ENCODE results near the gene CPA4. TPM values are rescaled to one million over a fixed set of nuclear protein-coding genes. Genes with fewer than 3 reads are reported as not detected.

Gene CPA4
- polyA plus RNA-seq, 1 donor, result 0.55 TPM

GRCh38 chr7:130364451-130364850 is 71.5 kb downstream of the CPA4 start:
- no peak for DNase-seq

GRCh38 chr7:130365088-130365487 is 72.1 kb downstream of the CPA4 start:
- DNase-seq, result no peak

- peak; percentile 87 for DNase-seq
These were observed 72.8 kb downstream of the CPA4 start for GRCh38 chr7:130365511-130366441.

DNA sequence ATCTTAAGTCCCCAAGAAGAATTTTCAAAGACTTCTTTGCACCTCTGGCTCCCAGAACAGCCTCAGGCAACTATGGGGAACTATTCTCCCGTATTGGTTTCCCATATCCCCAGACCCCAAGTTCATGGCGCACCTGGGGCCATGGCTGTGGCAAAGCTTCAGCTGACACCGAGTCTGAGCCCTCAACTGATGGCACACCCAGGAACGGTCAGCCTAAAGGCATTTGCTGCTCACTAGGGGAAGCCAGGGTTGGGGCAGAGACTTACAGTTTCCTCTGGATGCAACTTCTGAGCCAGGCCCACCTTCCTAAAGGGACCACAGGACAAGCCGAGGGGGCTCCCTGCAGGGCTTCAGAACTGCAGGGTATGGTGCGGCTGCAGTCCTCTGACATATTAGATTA is 73.6 kb downstream of the CPA4 start:
- no peak for DNase-seq

GRCh38 chr7:130367088-130367755 is 74.3 kb downstream of the CPA4 start:
- no peak for DNase-seq

DNA sequence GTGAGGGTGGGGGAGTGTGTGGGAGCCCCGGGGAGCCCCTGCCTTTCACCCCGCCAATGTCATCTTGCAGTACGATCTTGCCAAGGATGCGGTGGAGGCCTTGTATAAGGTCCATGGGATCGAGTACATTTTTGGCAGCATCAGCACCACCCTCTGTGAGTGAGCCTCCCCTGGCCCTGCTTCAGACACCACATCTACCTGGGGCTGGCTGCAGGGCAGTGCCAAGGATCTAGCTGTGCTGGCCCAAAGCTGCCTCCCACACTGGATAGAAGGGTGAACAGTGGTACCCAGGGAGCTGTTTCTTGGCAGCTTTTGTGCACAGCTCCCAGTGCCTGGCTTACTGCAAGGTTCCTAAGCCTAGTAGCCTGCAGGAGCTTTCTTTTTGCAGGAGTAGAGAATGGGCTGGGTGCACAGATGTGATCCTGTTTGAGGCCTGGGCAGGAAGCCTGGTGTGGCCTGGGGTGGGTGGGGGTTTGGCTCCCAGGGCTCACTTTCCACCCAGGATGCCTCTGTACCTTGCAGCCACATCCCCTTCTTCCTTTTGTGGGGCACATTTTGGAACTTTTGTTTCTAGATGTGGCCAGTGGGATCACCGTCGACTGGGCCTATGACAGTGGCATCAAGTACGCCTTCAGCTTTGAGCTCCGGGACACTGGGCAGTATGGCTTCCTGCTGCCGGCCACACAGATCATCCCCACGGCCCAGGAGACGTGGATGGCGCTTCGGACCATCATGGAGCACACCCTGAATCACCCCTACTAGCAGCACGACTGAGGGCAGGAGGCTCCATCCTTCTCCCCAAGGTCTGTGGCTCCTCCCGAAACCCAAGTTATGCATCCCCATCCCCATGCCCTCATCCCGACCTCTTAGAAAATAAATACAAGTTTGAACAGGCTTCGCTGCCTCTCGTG is 75.1 kb downstream of the CPA4 start:
- no peak for DNase-seq

- no peak for DNase-seq
These were observed 76.2 kb downstream of the CPA4 start for GRCh38 chr7:130369110-130369711.

DNA sequence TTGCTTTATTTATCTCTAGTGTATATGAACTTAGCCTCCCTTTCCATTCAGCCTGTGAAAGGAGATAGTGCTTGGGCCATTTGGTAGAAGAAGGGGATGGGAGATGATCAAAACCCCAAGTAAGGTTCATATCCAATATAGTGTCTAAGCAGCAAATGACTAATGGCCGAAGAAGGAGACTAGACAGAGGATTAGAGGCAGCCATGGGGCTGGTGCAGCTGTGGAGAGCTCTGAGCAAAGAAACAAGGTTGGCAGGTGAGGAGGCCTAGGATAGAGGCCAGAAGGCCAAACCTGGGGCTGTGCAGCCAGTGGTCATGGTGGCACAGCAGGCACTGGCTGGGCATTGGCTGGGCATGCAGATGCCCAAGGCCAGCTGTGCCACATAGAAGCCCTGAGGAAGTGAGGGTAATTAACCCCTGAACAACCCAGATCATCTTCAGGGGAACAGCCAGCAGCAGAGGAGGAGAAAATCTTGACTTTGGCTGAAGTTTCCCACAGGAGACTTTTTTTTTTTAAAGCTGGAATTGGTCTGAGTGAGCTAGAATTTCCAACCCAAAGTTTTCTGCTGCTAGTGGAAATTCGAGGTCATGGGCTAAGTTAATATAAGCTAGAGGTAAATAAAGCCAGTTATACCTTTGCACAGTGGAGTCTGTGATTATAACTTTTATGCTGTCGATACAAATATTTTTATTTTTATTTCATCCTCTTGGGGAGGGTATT is 77.0 kb downstream of the CPA4 start:
- no peak for DNase-seq

GRCh38 chr7:130371046-130371445 is 78.1 kb downstream of the CPA4 start:
- no peak for DNase-seq

DNA sequence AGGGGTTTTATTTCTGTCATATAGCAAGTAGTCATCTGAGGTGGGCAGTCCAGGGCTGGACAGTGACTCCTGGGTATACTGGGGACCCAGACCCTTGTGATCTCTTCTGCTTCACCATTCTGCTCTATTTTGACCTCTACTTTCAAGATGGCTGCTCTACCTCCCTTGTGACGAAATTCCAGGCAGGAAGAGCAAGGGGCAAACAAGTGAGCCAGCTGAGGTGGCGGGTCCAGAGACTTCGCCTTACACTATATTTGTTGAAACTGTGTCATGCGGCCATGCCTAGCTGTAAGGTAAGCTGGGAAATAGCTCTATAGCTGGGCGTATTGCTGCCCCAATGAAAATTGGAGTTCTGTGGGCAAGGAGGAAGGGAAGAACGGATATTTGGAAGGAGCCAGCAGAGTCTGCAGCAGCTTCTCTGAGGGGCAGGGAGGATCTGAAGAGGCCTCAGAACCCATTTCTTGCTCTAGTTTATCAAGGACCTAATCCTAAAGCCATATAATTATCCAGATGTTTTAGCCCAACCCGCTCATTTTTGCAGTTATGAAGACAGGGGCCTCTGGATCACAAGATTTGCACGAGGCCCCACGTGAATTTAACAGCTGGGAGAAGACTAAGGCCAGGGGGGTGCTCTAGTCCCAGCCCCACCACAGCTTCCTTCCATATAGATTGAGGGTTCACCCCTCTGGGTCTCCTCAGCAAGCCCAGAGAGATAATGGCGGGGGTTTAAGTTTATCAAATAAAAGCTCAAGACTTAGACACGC is 79.6 kb downstream of the CPA4 start:
- no peak for DNase-seq

Other genes starting within 250 kb of the CPA4 start
- gene ZC3HC1, start 241.8 kb upstream of the CPA4 start, polyA plus RNA-seq (ENCODE audit: insufficient read length), result 36.7 TPM
- 63.9 TPM for gene KLHDC10, start 222.6 kb upstream of the CPA4 start, polyA plus RNA-seq (ENCODE audit: insufficient read length)
- gene TMEM209, start 87.8 kb upstream of the CPA4 start, polyA plus RNA-seq (ENCODE audit: insufficient read length), result 32.2 TPM
- not detected for gene SSMEM1, start 85.3 kb upstream of the CPA4 start, polyA plus RNA-seq (ENCODE audit: insufficient read length)
- 0.60 TPM for gene CPA2, start 26.3 kb upstream of the CPA4 start, polyA plus RNA-seq (ENCODE audit: insufficient read length)
- gene CPA5, start 51.7 kb downstream of the CPA4 start, polyA plus RNA-seq (ENCODE audit: insufficient read length), result not detected
- gene CPA1, start 87.3 kb downstream of the CPA4 start, polyA plus RNA-seq (ENCODE audit: insufficient read length), result 1.9 TPM
- 32.3 TPM for gene CEP41, start 147.9 kb downstream of the CPA4 start, polyA plus RNA-seq (ENCODE audit: insufficient read length)
- 776 TPM for gene MEST, start 198.9 kb downstream of the CPA4 start, polyA plus RNA-seq (ENCODE audit: insufficient read length)